HG03469 (cell line): ENCODE data around the gene KITLG.
"Not testable (repeated sequence)": the region's sequence is repeated elsewhere in the genome, so short reads cannot be mapped to it uniquely, and the experiment has no call there.

Experiments used
- ATAC-seq: cut with Tn5 transposase; IDR thresholded peaks from one replicate; pipeline ENCODE4 v1.9.1; 2021; ENCODE audit warnings: mild to moderate bottlenecking, moderate library complexity, moderate number of reproducible peaks; ENCODE audit not compliant: unreplicated experiment

Gene KITLG

GRCh38 chr12:88577537-88577936, 2.7 kb downstream of the KITLG start:
- ATAC-seq, result no peak

DNA sequence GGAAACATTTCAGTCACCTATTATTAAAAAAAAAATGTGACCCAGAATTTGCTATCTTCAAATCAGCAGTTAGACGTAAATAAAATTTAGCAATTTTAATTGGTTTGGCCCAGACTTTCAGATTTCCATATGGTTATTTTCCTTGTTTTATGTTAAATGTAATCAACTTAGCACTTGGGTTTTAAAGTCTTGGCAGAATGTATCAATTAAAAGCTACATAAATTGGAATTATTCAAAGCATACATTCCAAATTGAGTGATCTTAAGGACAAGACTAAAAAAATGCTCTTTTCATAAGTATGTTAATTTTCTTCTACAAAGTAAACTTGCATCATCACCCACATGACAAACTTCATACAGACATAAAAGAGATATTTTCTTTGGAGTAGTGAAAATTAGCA, 3.4 kb downstream of the KITLG start:
- no peak for ATAC-seq

DNA sequence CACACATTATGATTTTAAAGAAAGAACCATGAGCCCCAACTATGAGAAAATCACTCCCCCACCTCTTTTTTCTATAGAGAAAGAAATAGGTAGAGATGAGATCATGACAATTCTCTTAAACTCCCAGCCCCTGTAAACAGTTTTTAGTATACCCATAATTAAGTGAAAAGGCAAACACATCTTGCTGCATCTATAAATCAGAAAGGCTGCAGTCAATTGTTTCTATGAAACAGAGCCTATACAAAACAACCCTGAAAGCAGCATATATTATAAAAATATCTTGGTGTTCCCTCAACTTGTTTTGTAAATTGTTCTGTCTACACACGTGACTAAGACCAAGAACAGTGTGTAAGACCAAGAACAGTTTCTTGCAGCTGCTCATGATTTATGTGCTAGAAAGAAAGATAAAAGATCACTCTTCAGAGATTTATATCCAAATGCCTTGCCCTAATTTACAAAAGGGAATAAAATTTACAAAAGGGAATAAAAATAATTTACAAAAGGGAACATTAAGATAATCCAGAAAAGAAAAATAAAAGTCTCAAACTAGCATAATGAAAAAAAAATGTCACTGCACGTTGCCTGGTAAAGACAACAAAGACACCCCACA, 4.8 kb downstream of the KITLG start:
- ATAC-seq, result no peak

GRCh38 chr12:88574278-88574677, 6.0 kb downstream of the KITLG start:
- no peak for ATAC-seq

- ATAC-seq, result no peak
These were observed 6.7 kb downstream of the KITLG start for GRCh38 chr12:88573583-88573982.

GRCh38 chr12:88572781-88573549, 7.3 kb downstream of the KITLG start:
- no peak for ATAC-seq

- ATAC-seq, result no peak
These were observed 8.7 kb downstream of the KITLG start for GRCh38 chr12:88571543-88571942.

- ATAC-seq, result no peak
These were observed 10.2 kb downstream of the KITLG start for GRCh38 chr12:88570103-88570502.

GRCh38 chr12:88566430-88566829, 13.8 kb downstream of the KITLG start:
- no peak for ATAC-seq

GRCh38 chr12:88562846-88563582, 17.3 kb downstream of the KITLG start:
- no peak for ATAC-seq

DNA sequence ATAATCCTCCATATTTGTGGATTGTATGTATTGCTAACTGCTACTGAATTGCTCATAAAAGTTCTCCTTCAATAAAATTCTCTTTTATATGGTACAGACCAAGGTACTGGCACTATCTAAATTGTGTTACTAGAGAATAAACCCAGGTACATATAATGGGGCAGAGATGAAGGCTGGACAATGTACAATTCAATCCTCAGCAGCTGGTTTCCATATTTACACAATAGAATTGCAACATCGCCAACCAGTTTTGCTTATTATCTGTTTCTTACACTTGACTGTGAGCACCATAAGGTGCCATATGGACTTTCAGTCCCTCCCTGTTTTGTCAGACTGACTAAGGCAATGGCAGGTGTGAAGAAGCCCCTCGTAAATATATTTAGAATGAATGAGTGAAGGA, 18.1 kb downstream of the KITLG start:
- ATAC-seq, result no peak

- no peak for ATAC-seq
These were observed 20.5 kb downstream of the KITLG start for GRCh38 chr12:88559772-88560171.

DNA sequence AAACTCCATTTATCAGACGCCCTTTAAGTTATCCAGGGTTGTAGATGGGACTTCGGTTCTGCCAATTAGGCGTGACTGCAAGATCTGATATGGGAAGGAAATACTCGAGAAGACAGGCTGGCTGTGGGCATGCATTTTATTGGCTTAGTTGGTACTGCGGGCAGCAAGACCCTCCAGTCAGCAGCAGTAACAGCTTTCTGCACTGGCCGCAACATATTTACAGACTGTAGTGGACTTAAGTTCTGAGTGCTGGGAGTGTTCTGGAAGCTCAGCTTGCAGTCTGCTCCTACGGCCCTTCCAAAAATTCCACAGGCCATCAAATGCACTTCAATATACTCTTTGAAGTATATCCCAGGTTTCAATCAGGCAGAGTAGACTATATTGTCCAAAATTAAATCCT, 21.1 kb downstream of the KITLG start:
- no peak for ATAC-seq

- ATAC-seq, result no peak
These were observed 21.9 kb downstream of the KITLG start for GRCh38 chr12:88558340-88558867.

DNA sequence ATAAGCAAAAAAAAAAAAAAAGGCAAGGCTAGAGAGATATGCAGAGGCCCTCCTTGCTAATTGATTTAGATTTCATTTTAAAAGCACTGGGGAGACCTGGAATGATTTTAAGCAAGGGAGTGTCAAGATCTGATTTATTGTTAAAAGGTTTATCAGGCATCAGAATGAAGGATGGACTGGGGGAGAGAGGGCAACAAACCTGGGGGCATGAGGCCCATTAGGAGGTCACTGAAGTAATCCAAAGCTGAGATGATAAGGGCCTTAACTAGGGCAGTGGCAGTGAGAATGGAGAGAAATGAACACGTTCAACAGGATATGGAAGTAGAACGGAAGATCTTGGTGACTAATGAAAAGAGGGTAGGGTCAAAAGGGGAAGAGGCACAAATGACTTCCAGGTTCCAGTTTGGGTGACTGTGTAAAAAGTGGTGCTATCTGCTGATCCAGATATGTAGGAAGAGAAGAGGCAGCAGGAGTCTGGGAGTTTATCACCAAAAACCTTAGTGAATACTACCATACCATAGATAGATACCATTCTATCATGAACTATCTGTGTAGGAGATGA, 24.0 kb downstream of the KITLG start:
- ATAC-seq, result no peak

DNA sequence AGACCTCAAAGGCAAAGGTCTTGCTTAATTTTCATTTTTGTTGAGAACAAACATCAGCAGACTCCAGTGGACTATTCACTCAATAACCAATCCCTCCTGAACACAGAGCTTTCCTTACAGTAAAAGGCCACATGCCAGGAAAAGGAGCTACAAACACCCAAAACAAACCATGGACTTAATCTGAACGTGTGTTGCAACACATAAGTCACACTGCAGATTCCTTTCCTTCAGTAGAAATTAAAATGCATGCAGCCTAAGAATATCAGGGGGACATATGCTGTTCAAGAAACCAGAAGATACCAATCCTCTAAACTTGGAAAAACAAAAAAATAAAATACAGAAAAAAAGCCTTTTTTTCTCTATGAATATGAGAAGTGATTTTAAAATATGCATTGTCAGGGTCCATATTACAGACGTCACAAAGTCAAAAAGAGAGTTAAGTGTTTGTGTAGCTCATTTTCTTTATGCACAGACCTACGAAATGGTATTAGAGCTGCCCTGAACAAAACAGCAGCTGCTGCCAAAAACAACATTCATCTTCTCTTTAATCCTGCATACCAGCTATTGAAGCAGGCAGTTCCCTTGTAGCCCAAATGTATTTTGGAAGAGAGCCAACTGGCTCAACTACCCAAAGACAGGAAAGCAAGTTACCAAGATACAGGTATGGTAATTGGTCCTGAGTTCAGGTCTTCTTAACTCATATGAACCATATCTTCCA, 26.2 kb downstream of the KITLG start:
- no peak for ATAC-seq

DNA sequence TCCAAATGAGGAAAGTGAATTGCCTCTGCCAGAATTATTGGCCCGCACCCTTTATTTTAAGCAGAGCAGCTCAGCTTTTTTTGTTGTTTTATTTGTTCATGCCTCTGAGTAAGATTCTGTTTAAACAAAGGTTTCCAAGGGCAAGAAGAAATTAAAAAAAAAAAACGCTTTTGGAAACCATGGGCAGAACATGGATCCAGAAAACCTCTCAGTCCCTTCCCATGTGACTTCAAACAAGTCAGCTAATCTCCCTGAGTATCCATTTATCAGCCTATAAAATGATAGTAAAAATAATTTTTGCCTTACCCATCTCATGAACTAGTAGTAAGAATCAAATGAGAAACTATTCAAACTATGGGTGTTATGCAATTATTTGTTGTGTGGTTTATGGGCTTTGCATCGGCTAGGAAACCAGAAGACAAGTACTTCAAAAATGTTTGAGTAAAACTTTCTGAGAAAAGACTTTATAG, 27.6 kb downstream of the KITLG start:
- no peak for ATAC-seq

- no peak for ATAC-seq
These were observed 30.3 kb downstream of the KITLG start for GRCh38 chr12:88549929-88550328.

GRCh38 chr12:88547949-88548348, 32.3 kb downstream of the KITLG start:
- ATAC-seq, result not testable (repeated sequence)

GRCh38 chr12:88546853-88547252, 33.4 kb downstream of the KITLG start:
- no peak for ATAC-seq

GRCh38 chr12:88546226-88546625, 34.0 kb downstream of the KITLG start:
- ATAC-seq, result no peak
